ENCODE data around the gene FITM2.
"Not testable (repeated sequence)": the region's sequence is repeated elsewhere in the genome, so short reads cannot be mapped to it uniquely, and the experiment has no call there.

The FITM2 gene

GRCh38 chr20:44349349-44349748 lies 38.3 kb upstream of the FITM2 start:
- Histone ChIP-seq H3K27me3 (ENCODE audit: control insufficient read depth, low read length) (no peaks in the 10 kb centered on the region; the same call in 1 of the 2 replicates), H4K20me1 (ENCODE audit: control insufficient read depth, insufficient read depth, low read depth, low read length) (no peaks in the 10 kb centered on the region), H3K9me2 (replicated peaks; ENCODE audit: control insufficient read depth, low read length) (no peaks in the 10 kb centered on the region), H3K27ac (ENCODE audit: low read depth, low read length) (no peak overlapping the region), H3K9me3 (ENCODE audit: control insufficient read depth, insufficient read depth, low read length) (no peaks in the 10 kb centered on the region), H3K36me3 (ENCODE audit: control insufficient read depth, low read length) (no peaks in the 10 kb centered on the region), H3K79me2 (ENCODE audit: control insufficient read depth, low read length) (no peaks in the 10 kb centered on the region), H3K4me3 (ENCODE audit: low read length) (no peak overlapping the region), H3K4me1 (ENCODE audit: control insufficient read depth, low read length) (no peaks in the 10 kb centered on the region), H3F3A (ENCODE audit: control insufficient read depth, insufficient read depth) (no peaks in the 10 kb centered on the region), H3K4me2 (ENCODE audit: low read length) (no peak overlapping the region)
- TF ChIP-seq, protein P1, sequence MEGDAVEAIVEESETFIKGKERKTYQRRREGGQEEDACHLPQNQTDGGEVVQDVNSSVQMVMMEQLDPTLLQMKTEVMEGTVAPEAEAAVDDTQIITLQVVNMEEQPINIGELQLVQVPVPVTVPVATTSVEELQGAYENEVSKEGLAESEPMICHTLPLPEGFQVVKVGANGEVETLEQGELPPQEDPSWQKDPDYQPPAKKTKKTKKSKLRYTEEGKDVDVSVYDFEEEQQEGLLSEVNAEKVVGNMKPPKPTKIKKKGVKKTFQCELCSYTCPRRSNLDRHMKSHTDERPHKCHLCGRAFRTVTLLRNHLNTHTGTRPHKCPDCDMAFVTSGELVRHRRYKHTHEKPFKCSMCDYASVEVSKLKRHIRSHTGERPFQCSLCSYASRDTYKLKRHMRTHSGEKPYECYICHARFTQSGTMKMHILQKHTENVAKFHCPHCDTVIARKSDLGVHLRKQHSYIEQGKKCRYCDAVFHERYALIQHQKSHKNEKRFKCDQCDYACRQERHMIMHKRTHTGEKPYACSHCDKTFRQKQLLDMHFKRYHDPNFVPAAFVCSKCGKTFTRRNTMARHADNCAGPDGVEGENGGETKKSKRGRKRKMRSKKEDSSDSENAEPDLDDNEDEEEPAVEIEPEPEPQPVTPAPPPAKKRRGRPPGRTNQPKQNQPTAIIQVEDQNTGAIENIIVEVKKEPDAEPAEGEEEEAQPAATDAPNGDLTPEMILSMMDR (IDR thresholded peaks at IDR 0.05; ENCODE audit: low read depth, low read length, poor library complexity, severe bottlenecking): no peak
- TF ChIP-seq EZH2phosphoT487 (IDR thresholded peaks at IDR 0.05; ENCODE audit: borderline replicate concordance, low read length): no peak

- Histone ChIP-seq H3K79me2 (ENCODE audit: control insufficient read depth, low read length) (no peaks in the 10 kb centered on the region), H3K9me3 (ENCODE audit: control insufficient read depth, insufficient read depth, low read length) (no peaks in the 10 kb centered on the region), H3K27ac (ENCODE audit: low read depth, low read length) (no peak overlapping the region), H3F3A (ENCODE audit: control insufficient read depth, insufficient read depth) (no peaks in the 10 kb centered on the region), H3K9me2 (replicated peaks; ENCODE audit: control insufficient read depth, low read length) (no peaks in the 10 kb centered on the region), H3K4me1 (ENCODE audit: control insufficient read depth, low read length) (no peaks in the 10 kb centered on the region), H3K36me3 (ENCODE audit: control insufficient read depth, low read length) (no peaks in the 10 kb centered on the region), H3K27me3 (ENCODE audit: control insufficient read depth, low read length) (no peaks in the 10 kb centered on the region; the same call in 1 of the 2 replicates), H3K4me2 (ENCODE audit: low read length) (no peak overlapping the region), H4K20me1 (ENCODE audit: control insufficient read depth, insufficient read depth, low read depth, low read length) (no peaks in the 10 kb centered on the region), H3K4me3 (ENCODE audit: low read length) (no peak overlapping the region)
- TF ChIP-seq, protein P1 (IDR thresholded peaks at IDR 0.05; ENCODE audit: low read depth, low read length, poor library complexity, severe bottlenecking): no peak
- no peak for TF ChIP-seq EZH2phosphoT487 (IDR thresholded peaks at IDR 0.05; ENCODE audit: borderline replicate concordance, low read length)
Measured at GRCh38 chr20:44348168-44348659, 37.2 kb upstream of the FITM2 start.

GRCh38 chr20:44345941-44346340 lies 34.9 kb upstream of the FITM2 start:
- H3K79me2 ChIP-seq (ENCODE audit: control insufficient read depth, low read length); H3K4me1 ChIP-seq (ENCODE audit: control insufficient read depth, low read length); H3K9me2 ChIP-seq (replicated peaks; ENCODE audit: control insufficient read depth, low read length); H4K20me1 ChIP-seq (ENCODE audit: control insufficient read depth, insufficient read depth, low read depth, low read length); H3K27me3 ChIP-seq (ENCODE audit: control insufficient read depth, low read length); H3K27ac ChIP-seq (ENCODE audit: low read depth, low read length); H3K4me2 ChIP-seq (ENCODE audit: low read length); H3K9me3 ChIP-seq (ENCODE audit: control insufficient read depth, insufficient read depth, low read length); H3K36me3 ChIP-seq (ENCODE audit: control insufficient read depth, low read length); H3K4me3 ChIP-seq (ENCODE audit: low read length); H3F3A ChIP-seq (ENCODE audit: control insufficient read depth, insufficient read depth): not testable (repeated sequence)

- no peak overlapping the region for H3K27ac ChIP-seq (ENCODE audit: low read depth, low read length)
- H3K9me3 ChIP-seq (ENCODE audit: control insufficient read depth, insufficient read depth, low read length): no peaks in the 10 kb centered on the region
- TF ChIP-seq, protein P1 (IDR thresholded peaks at IDR 0.05; ENCODE audit: low read depth, low read length, poor library complexity, severe bottlenecking): no peak
- no peak for TF ChIP-seq EZH2phosphoT487 (IDR thresholded peaks at IDR 0.05; ENCODE audit: borderline replicate concordance, low read length)
- H3K4me3 ChIP-seq (ENCODE audit: low read length): no peak overlapping the region
- H3K9me2 ChIP-seq (replicated peaks; ENCODE audit: control insufficient read depth, low read length): no peaks in the 10 kb centered on the region
- H3K4me2 ChIP-seq (ENCODE audit: low read length): no peak overlapping the region
- H3F3A ChIP-seq (ENCODE audit: control insufficient read depth, insufficient read depth): no peaks in the 10 kb centered on the region
- no peaks in the 10 kb centered on the region for H3K79me2 ChIP-seq (ENCODE audit: control insufficient read depth, low read length)
- H4K20me1 ChIP-seq (ENCODE audit: control insufficient read depth, insufficient read depth, low read depth, low read length): no peaks in the 10 kb centered on the region
- H3K4me1 ChIP-seq (ENCODE audit: control insufficient read depth, low read length): no peaks in the 10 kb centered on the region
- H3K36me3 ChIP-seq (ENCODE audit: control insufficient read depth, low read length): no peaks in the 10 kb centered on the region
- H3K27me3 ChIP-seq (ENCODE audit: control insufficient read depth, low read length): no peaks in the 10 kb centered on the region; the same call in 1 of the 2 replicates
Measured at GRCh38 chr20:44345147-44345546, 34.1 kb upstream of the FITM2 start.

Data from DOHH2 (cell line).